Measurements from ENCODE around the gene RBFOX2. TPM values are rescaled to one million over a fixed set of nuclear protein-coding genes. Genes with fewer than 3 reads are reported as not detected.

Gene RBFOX2
- total and polyA plus RNA-seq, 2 of the 13 experiments (the other 11 are each of a cell fraction or from before 2014, with no cell fraction given): 37.3 to 40.4 TPM

DNA sequence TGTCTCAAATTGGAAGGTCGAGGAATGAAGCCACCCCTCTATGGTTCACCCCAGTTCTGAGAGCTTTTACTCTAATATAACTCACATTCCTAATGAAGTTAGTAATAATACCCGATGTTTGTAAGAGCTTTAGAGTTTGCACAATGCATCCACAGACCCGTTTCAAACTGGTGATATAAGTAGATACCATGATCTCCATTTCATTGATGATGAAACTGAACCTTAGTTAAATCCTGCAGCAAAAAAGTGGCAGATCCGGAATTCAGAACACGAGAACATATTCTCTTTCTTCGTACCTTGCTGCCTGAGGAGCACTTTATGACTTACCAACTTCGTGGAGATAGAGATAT, 757 bp upstream of the RBFOX2 start:
- H3K36me3 ChIP-seq (replicated peaks in 1 of 2; ENCODE audit: control insufficient read depth in 1 of 2, insufficient read depth in 2 of 2, low read length in 2 of 2): no peaks in the 10 kb centered on the region
- H2AFZ ChIP-seq (ENCODE audit: low read length): peak overlapping the region; percentile 62
- intact Hi-C loops (cut with micrococcal nuclease; ENCODE audit: unreplicated experiment) (no loop called here), in situ Hi-C loops (cut with HindIII; ENCODE audit: extremely low pct_ligation_motif_present, low pct_unique_long_range_greater_than_20kb) (no loop called here)
- ATAC-seq (no peak), FAIRE-seq (no peak), DNase-seq (ENCODE audit: low spot score) (no peak)
- H3K27me3 ChIP-seq (ENCODE audit: control insufficient read depth in 1 of 2, insufficient read depth in 2 of 2, low read length in 2 of 2): no peaks in the 10 kb centered on the region; a peak in 1 of 5 replicates
- peak overlapping the region; percentile 40 for H3K27ac ChIP-seq (ENCODE audit: extremely low read length, insufficient read depth, low read length)
- H3K4me2 ChIP-seq (ENCODE audit: low read depth, low read length): peak overlapping the region; percentile 82
- CTCF ChIA-PET (ENCODE audit: low intra/inter-chr PET ratio, low total read pairs): no interaction called here
- H3K9ac ChIP-seq (ENCODE audit: insufficient read depth, low read depth, low read length): peak overlapping the region; percentile 46
- POLR2A ChIA-PET: interaction anchor here (0.7 to 3.3 kb wide), 14 partner anchors 10 to 730 kb away, joined by 3 to 20 read pairs (median 4); partner anchors contain the start of genes APOL6 and TOM1
- H3K79me2 ChIP-seq (ENCODE audit: insufficient read depth, low read length): peaks cover 34% of the 10 kb centered on the region
- TF ChIP-seq SOX6 (IDR thresholded peaks at IDR 0.05) (no peak), SOX6 (CRISPR knock-in tag; IDR thresholded peaks at IDR 0.05) (no peak), RBM22 (optimal IDR thresholded peaks at IDR 0.05; ENCODE audit: low read length) (no peak), ZNF772 (CRISPR knock-in tag; IDR thresholded peaks at IDR 0.05) (no peak), RNF2 (conservative IDR thresholded peaks at IDR 0.05; ENCODE audit: low read depth) (no peak), CHD4 (IDR thresholded peaks at IDR 0.05; ENCODE audit: borderline replicate concordance, low read length) (0 out of 2 replicates have a peak, but pooled peaks have one; percentile 14), IKZF1 (IDR thresholded peaks at IDR 0.05) (no peak), HHEX (CRISPR knock-in tag; IDR thresholded peaks at IDR 0.05) (no peak), ZNF430 (CRISPR knock-in tag; IDR thresholded peaks at IDR 0.05) (no peak), ZSCAN30 (CRISPR knock-in tag; IDR thresholded peaks at IDR 0.05) (no peak), LCORL (IDR thresholded peaks at IDR 0.05) (no peak), LCORL (CRISPR knock-in tag; IDR thresholded peaks at IDR 0.05) (no peak), ZBTB39 (CRISPR knock-in tag; IDR thresholded peaks at IDR 0.05) (no peak), TCF7 (IDR thresholded peaks at IDR 0.05; ENCODE audit: low read depth) (no peak), ATF1 (CRISPR knock-in tag; IDR thresholded peaks at IDR 0.05) (no peak), ZBTB43 (CRISPR knock-in tag; conservative IDR thresholded peaks at IDR 0.05) (0 out of 2 replicates have a peak, but pooled peaks have one; percentile 22)
- TF ChIP-seq, protein P1, sequence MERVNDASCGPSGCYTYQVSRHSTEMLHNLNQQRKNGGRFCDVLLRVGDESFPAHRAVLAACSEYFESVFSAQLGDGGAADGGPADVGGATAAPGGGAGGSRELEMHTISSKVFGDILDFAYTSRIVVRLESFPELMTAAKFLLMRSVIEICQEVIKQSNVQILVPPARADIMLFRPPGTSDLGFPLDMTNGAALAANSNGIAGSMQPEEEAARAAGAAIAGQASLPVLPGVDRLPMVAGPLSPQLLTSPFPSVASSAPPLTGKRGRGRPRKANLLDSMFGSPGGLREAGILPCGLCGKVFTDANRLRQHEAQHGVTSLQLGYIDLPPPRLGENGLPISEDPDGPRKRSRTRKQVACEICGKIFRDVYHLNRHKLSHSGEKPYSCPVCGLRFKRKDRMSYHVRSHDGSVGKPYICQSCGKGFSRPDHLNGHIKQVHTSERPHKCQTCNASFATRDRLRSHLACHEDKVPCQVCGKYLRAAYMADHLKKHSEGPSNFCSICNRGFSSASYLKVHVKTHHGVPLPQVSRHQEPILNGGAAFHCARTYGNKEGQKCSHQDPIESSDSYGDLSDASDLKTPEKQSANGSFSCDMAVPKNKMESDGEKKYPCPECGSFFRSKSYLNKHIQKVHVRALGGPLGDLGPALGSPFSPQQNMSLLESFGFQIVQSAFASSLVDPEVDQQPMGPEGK (CRISPR knock-in tag; IDR thresholded peaks at IDR 0.05): no peak
- peaks cover 64% of the 10 kb centered on the region for H3K4me1 ChIP-seq (ENCODE audit: insufficient read depth, low read length)
- BruUV-seq (replicated peaks): no TSS peak
- WGBS (ENCODE audit: low lambda C conversion rate): 27% methylated on average over 7 of the region's 7 CpGs
- H4K20me1 ChIP-seq (ENCODE audit: insufficient read depth, low read length): no peaks in the 10 kb centered on the region
- H3K9me3 ChIP-seq (ENCODE audit: low read length): no peaks in the 10 kb centered on the region
- H3K4me3 ChIP-seq (replicated peaks in 1 of 3; ENCODE audit: insufficient read depth in 1 of 3, low read depth in 2 of 3, low read length in 3 of 3): peak overlapping the region; percentile 49 to 96 (median 93)
